Subcutaneous adipose tissue (tissue), 4 donors: Measurements from ENCODE around the gene SORCS3. TPM values are rescaled to one million over a fixed set of nuclear protein-coding genes. Genes with fewer than 3 reads are reported as not detected.

Experiments
- CTCF ChIP-seq: fragments of 450-650 bp; IDR thresholded peaks from one replicate; pipeline ENCODE4 v1.5.1; 2016; ENCODE audit warnings: low read depth, mild to moderate bottlenecking, control low read depth, antibody characterized with exemption, moderate library complexity
- total RNA-seq, 4 donors: library from RNA; depleted of rRNA; stranded (reverse); fragments of >200 nt; gene quantifications; one replicate each; pipeline ENCODE4 v1.1.0, GENCODE V29; 2016

Gene SORCS3
- total RNA-seq, 4 donors from 2014 or later: not detected

GRCh38 chr10:105073999-105074398 is 432.9 kb downstream of the SORCS3 start:
- TF ChIP-seq CTCF: no peak

DNA sequence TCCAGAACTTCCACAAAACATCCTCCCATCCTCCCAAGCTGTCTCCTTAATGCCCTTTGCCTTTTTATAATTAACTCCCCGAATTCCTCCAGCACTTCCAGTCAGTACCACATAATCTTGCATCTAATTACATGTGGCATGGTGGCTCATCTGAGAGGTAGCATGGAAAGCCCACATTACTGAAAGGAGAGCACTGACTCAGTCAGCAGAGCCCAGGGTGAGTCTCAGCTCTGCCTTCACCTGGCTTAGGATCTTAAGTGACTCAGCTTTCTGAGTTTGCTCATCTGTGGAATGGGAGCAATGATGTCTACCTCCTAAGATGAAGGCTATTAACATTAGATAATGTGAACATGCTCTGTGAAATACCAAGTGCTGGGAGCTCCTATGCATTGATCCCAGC is 433.9 kb downstream of the SORCS3 start:
- no peak for TF ChIP-seq CTCF

DNA sequence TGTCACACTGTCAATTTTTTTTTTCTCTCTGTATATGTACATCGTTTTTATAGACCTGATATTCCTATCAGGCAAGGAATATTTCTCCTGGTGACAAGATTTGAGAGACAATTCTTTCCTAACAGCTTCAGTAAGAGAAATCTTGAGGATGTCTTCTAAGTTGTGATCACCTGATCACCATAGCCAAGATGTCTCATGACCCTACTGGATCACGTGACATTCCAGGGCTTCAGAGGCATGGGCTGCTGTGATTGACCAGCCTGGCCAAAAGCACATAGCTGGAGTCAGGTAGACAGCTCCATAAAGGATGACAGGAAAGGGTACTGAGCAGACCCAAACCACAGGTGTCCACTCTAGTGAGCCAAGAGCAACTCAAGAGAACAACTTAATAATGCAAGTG is 444.9 kb downstream of the SORCS3 start:
- TF ChIP-seq CTCF: no peak

DNA sequence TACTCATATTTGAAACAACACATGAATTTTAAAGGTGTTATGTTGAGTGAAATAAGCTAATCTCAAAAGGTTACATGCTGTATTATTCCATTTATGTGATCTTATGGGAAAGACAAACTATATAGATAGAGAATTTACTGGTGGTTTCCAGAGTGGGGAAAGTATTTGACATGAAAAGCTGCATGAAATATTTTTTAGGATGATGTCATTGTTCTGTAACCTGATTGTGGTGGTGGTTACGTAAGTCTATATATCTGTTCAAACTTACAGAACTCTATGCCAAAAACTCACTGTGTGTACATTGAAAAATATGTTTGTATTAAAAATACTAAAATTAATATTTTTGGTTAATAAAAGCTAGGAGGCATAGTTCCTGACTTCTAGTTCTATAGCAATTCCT is 453.0 kb downstream of the SORCS3 start:
- no peak for TF ChIP-seq CTCF

GRCh38 chr10:105096316-105096715 is 455.2 kb downstream of the SORCS3 start:
- no peak for TF ChIP-seq CTCF

GRCh38 chr10:105102977-105103376 is 461.9 kb downstream of the SORCS3 start:
- no peak for TF ChIP-seq CTCF

- TF ChIP-seq CTCF: no peak
These were observed 463.2 kb downstream of the SORCS3 start for GRCh38 chr10:105104297-105104696.
